KMS-11 (cell line): ENCODE measurements around the gene CHRNB2.

Source experiments
- H2AFZ ChIP-seq: fragments of 200-600 bp; sonication (generic); 2 replicates; pipeline ENCODE4 v1.6.1; 2016; ENCODE audit warnings: antibody characterized with exemption, mixed run types, low read depth
- H3K27ac ChIP-seq: fragments of 200-600 bp; sonication (generic); 2 replicates; pipeline ENCODE4 v1.6.1; 2016; ENCODE audit warnings: mild to moderate bottlenecking, mixed run types
- H3K27me3 ChIP-seq: fragments of 200-600 bp; sonication (generic); 2 replicates; pipeline ENCODE4 v1.6.1; 2017; ENCODE audit warnings: mild to moderate bottlenecking, low read depth, mixed run types, moderate library complexity; ENCODE audit not compliant: insufficient read depth
- H3K36me3 ChIP-seq: fragments of 200-600 bp; sonication (generic); 2 replicates; pipeline ENCODE4 v1.6.1; 2017; ENCODE audit warnings: mild to moderate bottlenecking, mixed run types; ENCODE audit not compliant: insufficient read depth
- H3K4me1 ChIP-seq: fragments of 200-600 bp; sonication (generic); 2 replicates; pipeline ENCODE4 v1.6.1; 2016; ENCODE audit warnings: mild to moderate bottlenecking, low read depth, mixed run types; ENCODE audit not compliant: poor library complexity, severe bottlenecking
- H3K4me2 ChIP-seq: fragments of 200-600 bp; sonication (generic); 2 replicates; pipeline ENCODE4 v1.7.0; 2016; ENCODE audit warnings: mild to moderate bottlenecking, mixed run types
- H3K4me3 ChIP-seq: fragments of 200-600 bp; sonication (generic); IDR thresholded peaks from 2 replicates; pipeline ENCODE4 v1.6.1; 2017; ENCODE audit warnings: low read depth, low read length, mixed read lengths; ENCODE audit not compliant: insufficient read depth
- H3K79me2 ChIP-seq: fragments of 200-600 bp; sonication (generic); 2 replicates; pipeline ENCODE4 v1.6.1; 2016; ENCODE audit warnings: low read depth, mixed run types; ENCODE audit not compliant: insufficient read depth
- H3K9ac ChIP-seq: fragments of 200-600 bp; sonication (generic); 2 replicates; pipeline ENCODE4 v1.6.1; 2016; ENCODE audit warnings: mild to moderate bottlenecking, mixed run types
- H4K20me1 ChIP-seq: fragments of 200-600 bp; sonication (generic); 2 replicates; pipeline ENCODE4 v1.6.1; 2016; ENCODE audit warnings: mild to moderate bottlenecking, mixed run types; ENCODE audit not compliant: insufficient read depth
- CTCF ChIP-seq: fragments of 200-600 bp; sonication (generic); conservative IDR thresholded peaks from 2 replicates; pipeline ENCODE4 v1.6.1; 2017; ENCODE audit warnings: low read depth, mild to moderate bottlenecking, antibody characterized with exemption, low read length, moderate library complexity, mixed read lengths

CHRNB2 gene

GRCh38 chr1:154609398-154610380 is 42.1 kb downstream of the CHRNB2 start:
- TF ChIP-seq CTCF = 0 out of 2 replicates have a peak, but pooled peaks have one; percentile 17
- Histone ChIP-seq H3K9ac (peak overlapping the region; percentile 96; the same call in 1 of the 2 replicates), H2AFZ (peak overlapping the region; percentile 24; the same call in 1 of the 2 replicates), H3K4me3 (peak overlapping the region; percentile 78), H3K4me1 (peaks cover 70% of the 10 kb centered on the region), H3K4me2 (peak overlapping the region; percentile 96), H3K27me3 (no peaks in the 10 kb centered on the region), H3K36me3 (no peaks in the 10 kb centered on the region; the same call in 1 of the 2 replicates), H4K20me1 (peaks cover 14% of the 10 kb centered on the region; the same call in 1 of the 2 replicates), H3K27ac (peak overlapping the region; percentile 89), H3K79me2 (peaks cover 92% of the 10 kb centered on the region)

DNA sequence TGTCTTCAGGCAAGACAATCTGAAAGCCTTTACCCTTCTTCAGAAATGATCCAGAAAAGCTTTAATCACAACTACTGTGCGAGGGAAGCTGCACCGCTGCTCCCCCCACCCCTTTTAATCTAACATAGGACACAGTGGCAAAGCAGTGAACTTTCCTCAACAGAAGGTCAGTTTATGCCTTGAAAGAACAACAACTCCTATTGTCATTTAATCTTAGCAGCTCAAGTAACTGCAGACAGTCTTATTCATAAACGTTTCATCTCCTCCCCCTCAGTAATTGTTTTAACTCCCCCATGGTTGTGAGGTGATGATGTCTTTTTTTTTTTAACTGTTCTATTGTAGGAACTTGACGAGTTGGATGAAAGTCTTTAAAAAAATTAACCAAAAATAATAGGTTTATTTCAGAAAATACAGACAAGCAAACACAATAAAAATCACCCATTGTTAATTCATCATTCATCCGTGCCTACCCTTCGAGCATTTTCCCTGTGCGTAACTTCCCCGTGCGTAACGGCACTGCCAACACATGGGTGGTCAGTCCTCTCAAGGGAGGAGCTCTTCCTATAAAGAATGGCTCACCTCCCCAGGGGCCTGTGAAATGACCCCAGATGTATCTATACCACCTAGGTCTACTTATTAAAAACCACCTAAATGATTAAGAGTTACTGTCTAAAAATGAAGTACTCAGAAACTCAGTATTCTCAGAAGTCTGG is 43.7 kb downstream of the CHRNB2 start:
- Histone ChIP-seq H3K27ac (peak overlapping the region; percentile 1; the same call in 1 of the 2 replicates), H3K79me2 (peaks cover 92% of the 10 kb centered on the region), H3K36me3 (no peaks in the 10 kb centered on the region), H3K27me3 (no peaks in the 10 kb centered on the region), H3K4me3 (no peak overlapping the region), H3K9ac (no peak overlapping the region), H2AFZ (no peak overlapping the region), H4K20me1 (peaks cover 10% of the 10 kb centered on the region; the same call in 1 of the 2 replicates), H3K4me1 (peaks cover 60% of the 10 kb centered on the region), H3K4me2 (peak overlapping the region; percentile 1; the same call in 1 of the 2 replicates)
- TF ChIP-seq CTCF = no peak

- no peak overlapping the region for H3K27ac ChIP-seq
- no peaks in the 10 kb centered on the region for H3K27me3 ChIP-seq
- H4K20me1 ChIP-seq = peaks cover 15% of the 10 kb centered on the region; the same call in 1 of the 2 replicates
- H3K36me3 ChIP-seq = no peaks in the 10 kb centered on the region
- no peak for TF ChIP-seq CTCF
- peaks cover 95% of the 10 kb centered on the region for H3K79me2 ChIP-seq
- no peak overlapping the region for H3K4me2 ChIP-seq
- no peak overlapping the region for H3K9ac ChIP-seq
- H3K4me1 ChIP-seq = peaks cover 57% of the 10 kb centered on the region
- no peak overlapping the region for H3K4me3 ChIP-seq
- H2AFZ ChIP-seq = no peak overlapping the region
These were observed 46.7 kb downstream of the CHRNB2 start for GRCh38 chr1:154614247-154614646.

- Histone ChIP-seq H4K20me1 (peaks cover 22% of the 10 kb centered on the region; the same call in 1 of the 2 replicates), H3K9ac (no peak overlapping the region), H3K27ac (no peak overlapping the region), H3K4me2 (no peak overlapping the region), H3K36me3 (no peaks in the 10 kb centered on the region), H3K27me3 (no peaks in the 10 kb centered on the region), H3K4me3 (no peak overlapping the region), H3K4me1 (peaks cover 57% of the 10 kb centered on the region), H3K79me2 (peaks cover 95% of the 10 kb centered on the region), H2AFZ (no peak overlapping the region)
- no peak for TF ChIP-seq CTCF
These were observed 47.3 kb downstream of the CHRNB2 start for GRCh38 chr1:154614901-154615300.
